Spleen (tissue), 11 donors: ENCODE data around the gene C8G. TPM values are rescaled to one million over a fixed set of nuclear protein-coding genes. Genes with fewer than 3 reads are reported as not detected.

Experiments used
- DNase-seq: peaks from one replicate; pipeline ENCODE4 v3.0.0-alpha.2; 2020
- H3K27ac ChIP-seq, 8 donors: fragments of 200-600 bp; sonication (generic) in 7 of 8; 1 replicate in 4 of 8; 2 replicates in 4 of 8; pipeline versions ENCODE4 v1.5.0 to v1.8.0; 2016 to 2021; ENCODE audit warnings: inconsistent platforms in 4 of 8, mild to moderate bottlenecking in 4 of 8, moderate library complexity in 1 of 8
- H3K27me3 ChIP-seq, 7 donors: fragments of 200-600 bp; sonication (generic) in 6 of 7; replicated peaks in 1 of 7; 1 replicate in 4 of 7; 2 replicates in 3 of 7; pipeline versions ENCODE4 v1.5.0 to v1.8.0; 2016 to 2021; ENCODE audit warnings: inconsistent platforms in 3 of 7, mild to moderate bottlenecking in 1 of 7
- H3K36me3 ChIP-seq, 6 donors: fragments of 200-600 bp; sonication (generic) in 5 of 6; 1 replicate in 4 of 6; 2 replicates in 2 of 6; pipeline versions ENCODE4 v1.5.0 to v1.8.0; 2016 to 2021; ENCODE audit warnings: inconsistent platforms in 2 of 6
- H3K4me1 ChIP-seq, 6 donors: fragments of 200-600 bp; sonication (generic) in 5 of 6; 1 replicate in 3 of 6; 2 replicates in 3 of 6; pipeline versions ENCODE4 v1.5.0 to v1.8.0; 2016 to 2021; ENCODE audit warnings: inconsistent platforms in 3 of 6
- H3K4me3 ChIP-seq, 8 donors: fragments of 200-600 bp; sonication (generic) in 7 of 8; 1 replicate in 4 of 8; 2 replicates in 4 of 8; pipeline versions ENCODE4 v1.5.0 to v1.8.0; 2016 to 2021; ENCODE audit warnings: inconsistent platforms in 4 of 8, mild to moderate bottlenecking in 4 of 8, moderate library complexity in 2 of 8
- H3K9me3 ChIP-seq, 8 donors: fragments of 200-600 bp; sonication (generic) in 7 of 8; 1 replicate in 4 of 8; 2 replicates in 4 of 8; pipeline versions ENCODE4 v1.5.0 to v1.8.0; 2016 to 2021; ENCODE audit warnings: inconsistent platforms in 4 of 8
- POLR2A ChIP-seq, 3 donors: fragments of 450-650 bp; IDR thresholded peaks; one replicate each; pipeline ENCODE4 v1.5.1; 2017; ENCODE audit warnings: antibody characterized with exemption in 3 of 3, mild to moderate bottlenecking in 1 of 3
- POLR2AphosphoS5 ChIP-seq, 3 donors: sonication (generic); formaldehyde crosslinking; IDR thresholded peaks; one replicate each; pipeline ENCODE4 v1.5.1; 2017; ENCODE audit warnings: antibody characterized with exemption in 3 of 3
- WGBS, 5 donors: extraction: QIAGEN DNeasy Blood & Tissue Kit in 3 of 5; methylation state at CpG; one replicate each; pipeline versions ENCODE4 v1.1.5 to v1.1.7; 2013 to 2018; 5-methylcytosine and 5-hydroxymethylcytosine counted together
- intact Hi-C: fragments of 100-400 bp; cut with DNase I; formaldehyde crosslinking; loops from one replicate; pipeline ENCODE4 v1.15.0; 2023; ENCODE audit warnings: low total_unique reads
- polyA plus RNA-seq, 3 donors: library from polyadenylated mRNA; stranded (reverse); fragments of 200-250 nt; gene quantifications; one replicate each; pipeline ENCODE4 v1.2.1, GENCODE V29; 2013
- total RNA-seq, 7 donors: library from RNA; depleted of rRNA in 3 of 7; stranded (reverse); fragments of >200 nt in 3 of 7; fragmentation: NEBNext Ultra II Directional in 4 of 7; extraction: Animal tissue kit (Norgen Biotek cat#: 25700) in 4 of 7; gene quantifications; one replicate each; pipeline versions ENCODE4 v1.1.0 to v1.2.1, GENCODE V29; 2016 to 2021
- TF ChIP-seq, protein P1 (sequence below), 11 experiments: fragments of 200-600 bp in 7 of 11; fragments of 450-650 bp in 4 of 11; sonication (generic) in 4 of 11; IDR thresholded peaks in 8 of 11; conservative IDR thresholded peaks in 3 of 11; 1 replicate in 7 of 11; 2 replicates in 4 of 11; pipeline versions ENCODE4 v1.4.0 to v1.8.0; 2016 to 2021; ENCODE audit warnings: antibody characterized with exemption in 11 of 11, inconsistent platforms in 4 of 11, mild to moderate bottlenecking in 1 of 11
- donor health status: healthy with polysubstance abuse.
- donor health status: DM: no; HTN: no; CAD: no; lungs with moderate emphysema.
- donor health status: DM: no; HTN: no; CAD: no.
- donor health status: Bipolar disorder and iron deficiency.
- donor health status: healthy.
- donor health status: DM: no; HTN: no; CAD: no.
- donor health status: DM: yes; HTN: yes; CAD: no.

The C8G gene
- total and polyA plus RNA-seq, 10 donors = 2.3 to 7.4 (median 3.7) TPM; not detected in 1

- no peaks in the 10 kb centered on the region for H3K27me3 ChIP-seq
- H3K4me1 ChIP-seq = peaks cover 0 to 15% (median 4%) of the 10 kb centered on the region in 6 donors
- peaks cover 0 to 100% (median 80%) of the 10 kb centered on the region in 6 donors for H3K36me3 ChIP-seq
- no peak overlapping the region for H3K27ac ChIP-seq
- DNase-seq = no peak
- intact Hi-C loops = no loop called here
- no peak for TF ChIP-seq POLR2AphosphoS5 (IDR thresholded peaks at IDR 0.05)
- TF ChIP-seq, protein P1, sequence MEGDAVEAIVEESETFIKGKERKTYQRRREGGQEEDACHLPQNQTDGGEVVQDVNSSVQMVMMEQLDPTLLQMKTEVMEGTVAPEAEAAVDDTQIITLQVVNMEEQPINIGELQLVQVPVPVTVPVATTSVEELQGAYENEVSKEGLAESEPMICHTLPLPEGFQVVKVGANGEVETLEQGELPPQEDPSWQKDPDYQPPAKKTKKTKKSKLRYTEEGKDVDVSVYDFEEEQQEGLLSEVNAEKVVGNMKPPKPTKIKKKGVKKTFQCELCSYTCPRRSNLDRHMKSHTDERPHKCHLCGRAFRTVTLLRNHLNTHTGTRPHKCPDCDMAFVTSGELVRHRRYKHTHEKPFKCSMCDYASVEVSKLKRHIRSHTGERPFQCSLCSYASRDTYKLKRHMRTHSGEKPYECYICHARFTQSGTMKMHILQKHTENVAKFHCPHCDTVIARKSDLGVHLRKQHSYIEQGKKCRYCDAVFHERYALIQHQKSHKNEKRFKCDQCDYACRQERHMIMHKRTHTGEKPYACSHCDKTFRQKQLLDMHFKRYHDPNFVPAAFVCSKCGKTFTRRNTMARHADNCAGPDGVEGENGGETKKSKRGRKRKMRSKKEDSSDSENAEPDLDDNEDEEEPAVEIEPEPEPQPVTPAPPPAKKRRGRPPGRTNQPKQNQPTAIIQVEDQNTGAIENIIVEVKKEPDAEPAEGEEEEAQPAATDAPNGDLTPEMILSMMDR (IDR thresholded peaks at IDR 0.05 in 8 of 11, conservative IDR thresholded peaks at IDR 0.05 in 3 of 11) = no peak
- H3K4me3 ChIP-seq = no peak overlapping the region
- 93 to 99% (median 98%) methylated on average over 13 to 14 of the region's 14 CpGs for WGBS, 5 donors
- H3K9me3 ChIP-seq = no peaks in the 10 kb centered on the region
Measured at GRCh38 chr9:136920734-136921231, 24.3 kb upstream of the C8G start.

GRCh38 chr9:136921307-136921706 is 23.7 kb upstream of the C8G start:
- Histone ChIP-seq H3K9me3 (no peaks in the 10 kb centered on the region), H3K27ac (no peak overlapping the region), H3K4me3 (no peak overlapping the region), H3K36me3 (peaks cover 0 to 100% (median 80%) of the 10 kb centered on the region in 6 donors), H3K4me1 (peaks cover 0 to 15% (median 4%) of the 10 kb centered on the region in 6 donors), H3K27me3 (no peaks in the 10 kb centered on the region)
- WGBS, 5 donors = 82 to 94% (median 92%) methylated on average over 2 to 11 of the region's 11 CpGs
- intact Hi-C loops = no loop called here
- no peak for DNase-seq
- TF ChIP-seq, protein P1 (IDR thresholded peaks at IDR 0.05 in 8 of 11, conservative IDR thresholded peaks at IDR 0.05 in 3 of 11) = no peak
- TF ChIP-seq POLR2AphosphoS5 (IDR thresholded peaks at IDR 0.05) = no peak

GRCh38 chr9:136921718-136922117 is 23.3 kb upstream of the C8G start:
- no peak for TF ChIP-seq POLR2A (IDR thresholded peaks at IDR 0.05)
- no peak for TF ChIP-seq POLR2AphosphoS5 (IDR thresholded peaks at IDR 0.05)
- TF ChIP-seq, protein P1 (IDR thresholded peaks at IDR 0.05 in 8 of 11, conservative IDR thresholded peaks at IDR 0.05 in 3 of 11) = no peak
- peak overlapping the region in 1 of 8 donors; percentile 11 for H3K27ac ChIP-seq
- H3K36me3 ChIP-seq = peaks cover 0 to 100% (median 80%) of the 10 kb centered on the region in 6 donors
- no peaks in the 10 kb centered on the region for H3K9me3 ChIP-seq
- WGBS, 5 donors = 86 to 96% (median 87%) methylated on average over 3 to 10 of the region's 10 CpGs
- peaks cover 0 to 11% (median 2%) of the 10 kb centered on the region in 6 donors for H3K4me1 ChIP-seq
- intact Hi-C loops = no loop called here
- H3K27me3 ChIP-seq = no peaks in the 10 kb centered on the region
- no peak for DNase-seq
- no peak overlapping the region for H3K4me3 ChIP-seq

DNA sequence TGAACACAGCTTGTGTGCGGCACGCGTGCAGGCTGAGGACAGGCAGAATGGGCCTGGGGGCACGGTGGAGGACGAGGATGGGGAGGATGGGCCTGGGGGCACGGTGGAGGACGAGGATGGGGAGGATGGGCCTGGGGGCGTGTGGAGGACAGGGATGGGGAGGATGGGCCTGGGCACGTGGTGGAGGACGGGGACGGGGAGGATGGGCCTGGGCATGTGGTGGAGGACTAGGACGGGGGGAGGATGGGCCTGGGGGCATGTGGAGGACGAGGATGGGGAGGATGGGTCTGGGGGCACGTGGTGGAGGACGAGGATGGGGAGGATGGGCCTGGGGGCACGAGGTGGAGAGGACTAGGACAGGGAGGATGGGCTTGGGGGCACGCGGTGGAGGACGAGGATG is 22.5 kb upstream of the C8G start:
- DNase-seq = no peak
- Histone ChIP-seq H3K36me3 (peaks cover 0 to 100% (median 76%) of the 10 kb centered on the region in 6 donors), H3K27ac (no peak overlapping the region), H3K4me1 (peaks cover 0 to 4% (median 0%) of the 10 kb centered on the region in 6 donors), H3K9me3 (no peaks in the 10 kb centered on the region), H3K27me3 (no peaks in the 10 kb centered on the region), H3K4me3 (no peak overlapping the region)
- TF ChIP-seq POLR2A (IDR thresholded peaks at IDR 0.05) (no peak), POLR2AphosphoS5 (IDR thresholded peaks at IDR 0.05) (no peak)
- TF ChIP-seq, protein P1 (IDR thresholded peaks at IDR 0.05 in 8 of 11, conservative IDR thresholded peaks at IDR 0.05 in 3 of 11) = no peak
- 90 to 96% (median 92%) methylated on average over 19 of the region's 19 CpGs for WGBS, 5 donors
- intact Hi-C loops = no loop called here
